Heart left ventricle (tissue), 16 donors: ENCODE results near the gene MAGEA3. TPM values are rescaled to one million over a fixed set of nuclear protein-coding genes. Genes with fewer than 3 reads are reported as not detected.
"Not testable (repeated sequence)": the region's sequence is repeated elsewhere in the genome, so short reads cannot be mapped to it uniquely, and the experiment has no call there.

Experiments used
- ATAC-seq, 4 donors: fragments of 200-7000 bp; cut with Tn5 transposase; one replicate each; pipeline ENCODE4 v1.9.1; 2020 to 2022; ENCODE audit warnings: moderate library complexity in 4 of 4, mild to moderate bottlenecking in 3 of 4, moderate number of reproducible peaks in 1 of 4
- DNase-seq, 5 donors: peaks; one replicate each; pipeline ENCODE4 v3.0.0-alpha.2; 2020
- H3K27ac ChIP-seq, 12 donors: fragments of 200-600 bp; sonication (generic) in 4 of 12; one replicate each; pipeline versions ENCODE4 v1.5.0 to v1.8.0; 2016 to 2022; ENCODE audit warnings: mild to moderate bottlenecking in 2 of 12
- H3K27me3 ChIP-seq, 9 donors: fragments of 200-600 bp; sonication (generic) in 2 of 9; one replicate each; pipeline versions ENCODE4 v1.5.1 to v1.8.0; 2016 to 2022; ENCODE audit warnings: mild to moderate bottlenecking in 3 of 9
- H3K36me3 ChIP-seq, 9 donors: fragments of 200-600 bp; sonication (generic) in 2 of 9; one replicate each; pipeline versions ENCODE4 v1.5.0 to v1.8.0; 2018 to 2022; ENCODE audit warnings: mild to moderate bottlenecking in 2 of 9
- H3K4me1 ChIP-seq, 12 donors: fragments of 200-600 bp; sonication (generic) in 4 of 12; one replicate each; pipeline versions ENCODE4 v1.5.0 to v1.8.0; 2016 to 2022; ENCODE audit warnings: mild to moderate bottlenecking in 3 of 12
- H3K4me3 ChIP-seq, 12 donors: fragments of 200-600 bp; sonication (generic) in 4 of 12; one replicate each; pipeline versions ENCODE4 v1.5.0 to v1.8.0; 2017 to 2022; ENCODE audit warnings: mild to moderate bottlenecking in 9 of 12, moderate library complexity in 4 of 12
- H3K9me3 ChIP-seq, 12 donors: fragments of 200-600 bp; sonication (generic) in 4 of 12; one replicate each; pipeline versions ENCODE4 v1.5.0 to v1.8.0; 2016 to 2022; ENCODE audit warnings: mild to moderate bottlenecking in 1 of 12
- CTCF ChIP-seq, 12 donors: fragments of 200-600 bp; sonication (generic) in 4 of 12; IDR thresholded peaks; one replicate each; pipeline versions ENCODE4 v1.5.0 to v1.8.0; 2018 to 2022; ENCODE audit warnings: antibody characterized with exemption in 12 of 12, mild to moderate bottlenecking in 5 of 12
- POLR2A ChIP-seq, 2 donors: fragments of 450-650 bp; IDR thresholded peaks; one replicate each; pipeline ENCODE4 v1.6.1; 2017; ENCODE audit warnings: antibody characterized with exemption in 2 of 2, mild to moderate bottlenecking in 2 of 2, moderate library complexity in 2 of 2
- WGBS, 4 donors: extraction: QIAGEN DNeasy Blood & Tissue Kit in 2 of 4; methylation state at CpG; one replicate each; pipeline versions ENCODE4 v1.1.5 to v1.1.7; 2013 to 2018; 5-methylcytosine and 5-hydroxymethylcytosine counted together
- intact Hi-C, 10 donors: fragments of 100-400 bp; cut with DNase I; formaldehyde crosslinking; loops; one replicate each; pipeline versions ENCODE4 v1.11.1 to v1.14.2; 2022
- long read RNA-seq, 3 donors: library from polyadenylated mRNA; unstranded; transcript quantifications; one replicate each; pipeline ENCODE4 v2.0.0, GENCODE V29; 2020 to 2021
- polyA plus RNA-seq, 2 donors: library from polyadenylated mRNA; stranded (reverse); fragments of 200-250 nt; gene quantifications; one replicate each; pipeline ENCODE4 v1.2.3, GENCODE V29; 2013
- total RNA-seq, 9 donors: library from RNA; depleted of rRNA in 2 of 9; stranded (reverse); fragments of >200 nt in 2 of 9; fragmentation: NEBNext Ultra II Directional in 3 of 9; extraction: Animal tissue kit (Norgen Biotek cat#: 25700) in 3 of 9; gene quantifications; one replicate each; pipeline versions ENCODE4 v1.1.0 to v1.2.4, GENCODE V29; 2016 to 2023
- donor health status: ischemic (EF 13 %, LVEDD 7.1; RV severe dilation, severe dysfunction).
- donor health status: healthy with polysubstance abuse.
- donor health status: DM: no; HTN: yes; CAD: no.
- donor health status: DM: no; HTN: no; CAD: no.
- donor health status: ischemic (EF 25% LVEDD 6.9; RV normal size, moderate dysfunction).
- donor health status: ischemic (EF 25% LVEDD 5.7; RV mildly dilated, moderate dysfunction).
- donor health status: healthy.
- donor health status: DM: yes; HTN: yes; CAD: no.
- donor health status: ischemic (EF 35%, LVEDD 5.7; RV mildly dilated, moderate dysfunction).
- donor health status: nonischemic (EF 11% LVEDD 7.7; RV severe dilation, severe dysfunction).
- donor health status: DM: yes; HTN: yes; CAD: no.
- donor health status: PGD.
- donor health status: ischemic (EF 29% LVEDD 5.4; RV normal size, mild dysfunction).
- donor health status: nonischemic (EF 23%, LVEDD 6.1; RV moderate dilation, normal function).

The MAGEA3 gene
- total RNA-seq (not detected), polyA plus RNA-seq (not detected)
- long read RNA-seq, donor 1 = 0 reads
- long read RNA-seq, donor 2 = 0 reads
- long read RNA-seq, donor 3 = 0 reads

- DNase-seq, H3K36me3 ChIP-seq, H3K4me1 ChIP-seq, H3K27me3 ChIP-seq, H3K4me3 ChIP-seq, ATAC-seq, intact Hi-C loops, H3K27ac ChIP-seq, H3K9me3 ChIP-seq: not testable (repeated sequence)
- WGBS, 4 donors = 62 to 82% methylated on average over 2 to 7 of the region's 34 CpGs; no CpG with 5 or more reads in 2 of the 4 donors
Measured at GRCh38 chrX:152697952-152698931, at the start of gene MAGEA3. Gene MAGEA3 (plus strand): TSS chrX:152698794. CDS start chrX:152700833, 2,039 bp downstream.

GRCh38 chrX:152652060-152652459 is 46.5 kb upstream of the MAGEA3 start:
- H3K9me3 ChIP-seq = no peaks in the 10 kb centered on the region
- no peaks in the 10 kb centered on the region for H3K36me3 ChIP-seq
- H3K4me1 ChIP-seq = no peaks in the 10 kb centered on the region
- WGBS, 4 donors = 87 to 95% (median 92%) methylated on average over 6 of the region's 6 CpGs
- no peak overlapping the region for H3K27ac ChIP-seq
- no peak for DNase-seq
- H3K27me3 ChIP-seq = peaks cover 0 to 4% (median 0%) of the 10 kb centered on the region in 9 donors
- ATAC-seq = no peak
- TF ChIP-seq CTCF (IDR thresholded peaks at IDR 0.05) = no peak
- no peak for TF ChIP-seq POLR2A (IDR thresholded peaks at IDR 0.05)
- H3K4me3 ChIP-seq = no peak overlapping the region
- intact Hi-C loops = no loop called here

GRCh38 chrX:152652467-152652866 is 46.1 kb upstream of the MAGEA3 start:
- no peak for ATAC-seq
- intact Hi-C loops = no loop called here
- no peak overlapping the region for H3K27ac ChIP-seq
- H3K27me3 ChIP-seq = peaks cover 0 to 4% (median 0%) of the 10 kb centered on the region in 9 donors
- H3K4me1 ChIP-seq = no peaks in the 10 kb centered on the region
- DNase-seq = no peak
- WGBS, 4 donors = 86 to 90% (median 89%) methylated on average over 16 of the region's 16 CpGs
- no peak for TF ChIP-seq POLR2A (IDR thresholded peaks at IDR 0.05)
- TF ChIP-seq CTCF (IDR thresholded peaks at IDR 0.05) = no peak
- H3K36me3 ChIP-seq = no peaks in the 10 kb centered on the region
- no peak overlapping the region for H3K4me3 ChIP-seq
- no peaks in the 10 kb centered on the region for H3K9me3 ChIP-seq

- WGBS, 4 donors = 57 to 86% (median 74%) methylated on average over 4 of the region's 4 CpGs
- no peak overlapping the region for H3K4me3 ChIP-seq
- H3K9me3 ChIP-seq = no peaks in the 10 kb centered on the region
- DNase-seq = no peak
- intact Hi-C loops = no loop called here
- TF ChIP-seq CTCF (IDR thresholded peaks at IDR 0.05) (no peak), POLR2A (IDR thresholded peaks at IDR 0.05) (no peak)
- H3K27me3 ChIP-seq = peaks cover 0 to 6% (median 0%) of the 10 kb centered on the region in 9 donors
- no peak for ATAC-seq
- H3K4me1 ChIP-seq = no peaks in the 10 kb centered on the region
- H3K36me3 ChIP-seq = no peaks in the 10 kb centered on the region
- no peak overlapping the region for H3K27ac ChIP-seq
Measured at GRCh38 chrX:152656087-152656486, 42.5 kb upstream of the MAGEA3 start.
